Esophagus squamous epithelium (tissue), 5 donors: ENCODE measurements around the gene C1orf74. TPM values are rescaled to one million over a fixed set of nuclear protein-coding genes. Genes with fewer than 3 reads are reported as not detected.
A peak's percentile ranks its signal among the peaks of the same experiment; 100 is the strongest.

Experiments used
- DNase-seq: peaks from one replicate; lab custom pipeline; 2025; lab: John Stamatoyannopoulos, UW
- H3K27ac ChIP-seq, 4 donors: fragments of 200-600 bp; sonication (generic); one replicate each; pipeline ENCODE4 v1.5.1; 2016 to 2019; ENCODE audit warnings: mild to moderate bottlenecking in 1 of 4
- H3K27me3 ChIP-seq, 4 donors: fragments of 200-600 bp; sonication (generic); 1 replicate in 3 of 4; 2 replicates in 1 of 4; pipeline versions ENCODE4 v1.5.1 to v1.6.0; 2017 to 2021; ENCODE audit warnings: antibody characterized with exemption in 1 of 4
- H3K36me3 ChIP-seq, 3 donors: fragments of 200-600 bp; sonication (generic); one replicate each; pipeline ENCODE4 v1.5.1; 2016 to 2019
- H3K4me1 ChIP-seq, 3 donors: fragments of 200-600 bp; sonication (generic); one replicate each; pipeline ENCODE4 v1.5.1; 2017 to 2019
- H3K4me3 ChIP-seq, 4 donors: fragments of 200-600 bp; sonication (generic); 1 replicate in 3 of 4; 2 replicates in 1 of 4; pipeline ENCODE4 v1.5.1; 2016 to 2019; ENCODE audit warnings: mild to moderate bottlenecking in 2 of 4, moderate library complexity in 1 of 4
- H3K9me3 ChIP-seq, 3 donors: fragments of 200-600 bp; sonication (generic); one replicate each; pipeline ENCODE4 v1.5.1; 2016 to 2019
- POLR2A ChIP-seq, 4 donors: fragments of 450-650 bp; IDR thresholded peaks; one replicate each; pipeline ENCODE4 v1.6.1; 2017; ENCODE audit warnings: antibody characterized with exemption in 4 of 4, mild to moderate bottlenecking in 4 of 4, moderate library complexity in 3 of 4
- WGBS, 2 donors: methylation state at CpG; one replicate each; pipeline ENCODE4 v1.1.5; 2018; 5-methylcytosine and 5-hydroxymethylcytosine counted together
- intact Hi-C: fragments of 100-400 bp; cut with DNase I; formaldehyde crosslinking; loops from one replicate; pipeline ENCODE4 v1.15.0; 2022
- total RNA-seq, 4 donors: library from RNA; depleted of rRNA; stranded (reverse); fragments of >200 nt; gene quantifications; one replicate each; pipeline ENCODE4 v1.1.0, GENCODE V29; 2016
- TF ChIP-seq, protein P1 (sequence below), 6 experiments: fragments of 450-650 bp in 4 of 6; fragments of 200-600 bp in 2 of 6; sonication (generic) in 2 of 6; IDR thresholded peaks; one replicate each; pipeline ENCODE4 v1.5.1; 2016 to 2019; ENCODE audit warnings: antibody characterized with exemption in 6 of 6, mild to moderate bottlenecking in 4 of 6, moderate library complexity in 4 of 6
- donor health status: DM: yes; HTN: yes; CAD: no.

C1orf74 gene
- total RNA-seq, 4 donors from 2014 or later: 2.9 to 6.2 (median 4.1) TPM

DNA sequence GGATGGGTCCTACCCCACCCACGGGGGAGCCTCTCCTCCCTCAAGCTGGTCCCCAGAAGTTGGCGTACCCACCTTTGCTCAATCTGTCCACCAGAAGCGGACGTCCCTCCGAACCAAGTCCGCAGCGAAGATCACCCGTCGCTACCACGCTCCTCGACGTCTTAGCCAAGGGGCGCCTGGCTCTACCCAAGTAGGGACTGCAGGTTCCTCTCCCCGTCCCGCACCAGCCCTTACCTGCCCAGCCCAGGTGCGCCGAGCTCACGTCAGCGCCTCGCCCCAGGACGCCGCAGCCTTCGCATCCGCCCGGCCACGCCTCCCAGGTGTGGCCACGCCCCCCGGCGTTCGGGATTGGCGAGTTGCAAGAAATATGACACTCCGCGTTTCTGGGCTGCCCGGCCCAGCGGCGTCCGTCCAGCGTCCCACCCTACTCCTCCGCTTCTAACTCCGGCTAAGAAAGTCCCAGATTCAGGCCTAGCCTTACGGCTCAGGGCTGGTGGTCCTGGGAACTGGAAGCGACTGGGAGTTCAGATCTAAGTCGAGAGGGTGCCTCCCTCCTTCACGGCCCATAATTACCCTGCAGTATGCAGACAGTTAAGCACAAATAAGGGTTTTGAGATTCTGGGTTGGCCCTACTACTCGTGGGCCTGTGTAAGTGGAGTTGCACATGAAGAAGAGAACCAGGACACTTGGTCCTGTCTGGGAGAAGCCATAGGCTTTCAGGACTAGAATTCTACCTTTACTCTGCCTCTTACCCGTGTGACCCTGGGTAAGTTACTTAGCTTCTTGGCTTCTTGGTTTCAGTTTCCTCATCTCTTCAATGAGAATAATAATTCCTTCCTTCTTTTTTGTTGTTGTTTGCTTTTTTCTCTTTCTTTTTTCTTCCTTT, 21.8 kb upstream of the C1orf74 start, which contains the start of gene IRF6:
Gene IRF6, minus strand, starts transcription at position 268 of the 886 bp plus-strand sequence. CDS start 4,729 bp downstream, outside the sequence.
- TF ChIP-seq POLR2A (IDR thresholded peaks at IDR 0.05): peak in 3 of 4 donors; percentile 94 to 99 (median 96)
- TF ChIP-seq, protein P1, sequence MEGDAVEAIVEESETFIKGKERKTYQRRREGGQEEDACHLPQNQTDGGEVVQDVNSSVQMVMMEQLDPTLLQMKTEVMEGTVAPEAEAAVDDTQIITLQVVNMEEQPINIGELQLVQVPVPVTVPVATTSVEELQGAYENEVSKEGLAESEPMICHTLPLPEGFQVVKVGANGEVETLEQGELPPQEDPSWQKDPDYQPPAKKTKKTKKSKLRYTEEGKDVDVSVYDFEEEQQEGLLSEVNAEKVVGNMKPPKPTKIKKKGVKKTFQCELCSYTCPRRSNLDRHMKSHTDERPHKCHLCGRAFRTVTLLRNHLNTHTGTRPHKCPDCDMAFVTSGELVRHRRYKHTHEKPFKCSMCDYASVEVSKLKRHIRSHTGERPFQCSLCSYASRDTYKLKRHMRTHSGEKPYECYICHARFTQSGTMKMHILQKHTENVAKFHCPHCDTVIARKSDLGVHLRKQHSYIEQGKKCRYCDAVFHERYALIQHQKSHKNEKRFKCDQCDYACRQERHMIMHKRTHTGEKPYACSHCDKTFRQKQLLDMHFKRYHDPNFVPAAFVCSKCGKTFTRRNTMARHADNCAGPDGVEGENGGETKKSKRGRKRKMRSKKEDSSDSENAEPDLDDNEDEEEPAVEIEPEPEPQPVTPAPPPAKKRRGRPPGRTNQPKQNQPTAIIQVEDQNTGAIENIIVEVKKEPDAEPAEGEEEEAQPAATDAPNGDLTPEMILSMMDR (IDR thresholded peaks at IDR 0.05): peak in 1 of 6 experiments; percentile 3
- peak within 1 kb of the TSS; percentile 89 to 98 (median 97) for H3K27ac ChIP-seq
- H3K4me1 ChIP-seq: peaks cover 6 to 82% (median 15%) of the 10 kb centered on the region in 3 donors
- H3K36me3 ChIP-seq: peaks cover 0 to 8% (median 0%) of the 10 kb centered on the region in 3 donors
- intact Hi-C loops: no loop called here
- peak within 1 kb of the TSS; percentile 60 to 79 (median 74) for H3K4me3 ChIP-seq
- no peaks in the 10 kb centered on the region for H3K9me3 ChIP-seq
- peak; percentile 41 for DNase-seq
- H3K27me3 ChIP-seq: peaks cover 0 to 12% (median 0%) of the 10 kb centered on the region in 4 donors
- WGBS, 2 donors: 10 to 13% methylated on average over 13 to 22 of the region's 46 CpGs

DNA sequence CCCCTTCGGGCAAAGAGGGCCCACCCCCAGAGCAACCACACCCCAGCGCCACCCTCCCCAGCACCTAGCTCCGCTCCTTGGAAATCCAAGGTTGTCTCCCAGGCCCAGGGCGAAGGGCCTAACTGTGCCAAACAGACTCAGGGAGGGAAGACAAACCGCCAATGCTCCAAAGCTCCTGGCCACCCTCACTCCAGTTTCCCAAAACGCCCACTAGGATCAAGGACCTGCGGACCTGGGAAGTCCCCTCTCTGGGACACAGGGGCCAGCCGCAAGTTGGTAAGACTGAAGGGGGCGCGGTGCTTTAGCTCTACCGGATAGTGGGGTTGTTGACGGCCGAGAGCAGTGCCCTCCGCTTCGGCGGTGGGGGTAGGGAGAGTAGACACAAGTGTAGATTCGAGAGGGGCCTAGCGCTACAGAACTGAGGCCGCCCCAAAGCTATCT, 21.0 kb upstream of the C1orf74 start:
- no peak for DNase-seq
- peaks cover 0 to 16% (median 0%) of the 10 kb centered on the region in 3 donors for H3K36me3 ChIP-seq
- peaks cover 0 to 12% (median 0%) of the 10 kb centered on the region in 4 donors for H3K27me3 ChIP-seq
- H3K9me3 ChIP-seq: no peaks in the 10 kb centered on the region
- peak overlapping the region; percentile 60 to 79 (median 74) for H3K4me3 ChIP-seq
- WGBS, 2 donors: 23 to 35% methylated on average over 10 to 15 of the region's 19 CpGs
- TF ChIP-seq, protein P1 (IDR thresholded peaks at IDR 0.05): no peak
- TF ChIP-seq POLR2A (IDR thresholded peaks at IDR 0.05): no peak
- H3K27ac ChIP-seq: peak overlapping the region; percentile 87 to 98 (median 97)
- intact Hi-C loops: no loop called here
- H3K4me1 ChIP-seq: peaks cover 6 to 89% (median 15%) of the 10 kb centered on the region in 3 donors

DNA sequence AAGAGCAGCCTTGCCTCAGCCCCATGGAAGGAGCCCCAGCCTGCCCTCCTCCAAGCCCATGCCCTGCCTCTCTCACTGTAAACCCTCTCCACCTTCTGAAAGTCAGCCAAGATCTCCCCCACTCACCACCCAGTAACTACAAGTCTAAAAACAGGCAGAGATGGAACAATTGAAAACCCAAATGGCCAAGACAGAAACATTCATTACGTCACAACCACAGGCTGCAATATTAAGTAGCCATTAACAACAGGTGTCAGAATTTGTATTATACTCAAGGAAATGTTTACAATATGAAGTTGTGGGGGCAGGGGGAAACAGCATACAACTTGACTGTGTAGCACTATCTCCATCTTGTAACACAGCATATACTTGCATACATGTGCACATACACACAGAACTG, 19.2 kb upstream of the C1orf74 start:
- no peaks in the 10 kb centered on the region for H3K9me3 ChIP-seq
- H3K36me3 ChIP-seq: peaks cover 0 to 29% (median 6%) of the 10 kb centered on the region in 3 donors
- H3K4me3 ChIP-seq: peak overlapping the region; percentile 1 to 79 (median 74)
- TF ChIP-seq, protein P1 (IDR thresholded peaks at IDR 0.05): no peak
- TF ChIP-seq POLR2A (IDR thresholded peaks at IDR 0.05): no peak
- no peak for DNase-seq
- H3K27me3 ChIP-seq: peaks cover 0 to 12% (median 0%) of the 10 kb centered on the region in 4 donors
- intact Hi-C loops: no loop called here
- 38 to 40% methylated on average over 1 of the region's 1 CpG for WGBS, 2 donors
- H3K4me1 ChIP-seq: peaks cover 6 to 90% (median 11%) of the 10 kb centered on the region in 3 donors
- peak overlapping the region in 3 of 4 donors; percentile 5 to 98 (median 18) for H3K27ac ChIP-seq

DNA sequence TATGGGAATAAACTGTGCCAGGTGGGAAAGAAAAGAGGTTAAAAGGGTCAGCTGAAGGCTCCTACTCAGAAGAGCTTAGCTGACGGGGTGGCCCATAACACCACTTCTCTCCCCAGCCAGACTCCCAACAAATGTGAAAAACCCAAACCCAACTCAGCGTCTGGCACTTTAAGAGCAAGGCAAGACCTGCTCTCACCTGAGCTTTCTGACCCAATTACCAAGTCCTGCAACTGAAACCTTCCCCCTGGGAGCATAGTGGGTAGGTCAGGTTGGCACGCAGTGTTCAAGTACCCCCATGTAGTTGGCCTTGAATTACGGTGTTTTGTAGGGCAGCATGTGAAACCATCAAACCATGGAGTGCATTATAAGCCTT, 18.4 kb upstream of the C1orf74 start:
- peaks cover 0 to 36% (median 6%) of the 10 kb centered on the region in 3 donors for H3K36me3 ChIP-seq
- DNase-seq: no peak
- intact Hi-C loops: no loop called here
- peaks cover 6 to 90% (median 7%) of the 10 kb centered on the region in 3 donors for H3K4me1 ChIP-seq
- H3K27ac ChIP-seq: peak overlapping the region in 3 of 4 donors; percentile 18 to 98 (median 37)
- TF ChIP-seq, protein P1 (IDR thresholded peaks at IDR 0.05): no peak
- TF ChIP-seq POLR2A (IDR thresholded peaks at IDR 0.05): no peak
- H3K9me3 ChIP-seq: no peaks in the 10 kb centered on the region
- WGBS, 2 donors: 61 to 73% methylated on average over 3 to 4 of the region's 4 CpGs
- peaks cover 0 to 12% (median 0%) of the 10 kb centered on the region in 4 donors for H3K27me3 ChIP-seq
- peak overlapping the region in 3 of 4 donors; percentile 72 to 79 (median 77) for H3K4me3 ChIP-seq
